HepG2 (cell line): ENCODE results near the gene PANK2. TPM values are rescaled to one million over a fixed set of nuclear protein-coding genes. Genes with fewer than 3 reads are reported as not detected.

Experiments
- ATAC-seq: fragments of 200-7000 bp; cut with Tn5 transposase; 3 replicates; pipeline ENCODE4 v1.9.1; 2020; ENCODE audit warnings: mild to moderate bottlenecking, moderate library complexity
- BruUV-seq: library from RNA; stranded (reverse); fragments of 400-500 nt; replicated peaks from 2 replicates; lab custom pipeline; 2021; lab: Mats Ljungman, UMichigan
- CTCF ChIA-PET: fragments of 300-600 bp; formaldehyde crosslinking; extraction: SDS; loops from one replicate; lab custom pipeline; 2021; ENCODE audit warnings: low total read pairs, inconsistent platforms, low intra/inter-chr PET ratio; lab: Yijun Ruan, JAX
- POLR2A ChIA-PET: fragments of 350-600 bp; sonication (Branson Sonifier 250); formaldehyde crosslinking; loops from one replicate; lab custom pipeline; 2020; ENCODE audit warnings: antibody characterized with exemption, inconsistent platforms; lab: Yijun Ruan, JAX
- DNase-seq: peaks from one replicate; pipeline ENCODE4 v3.0.0-alpha.2; 2015; ENCODE audit warnings: low spot score
- FAIRE-seq: peaks from 3 replicates; lab custom pipeline; 2011; peaks lifted over from hg19 to GRCh38; lab: Jason Lieb, UNC
- H2AFZ ChIP-seq: one replicate; pipeline ENCODE4 v1.6.1; 2011; ENCODE audit warnings: low read length, inconsistent platforms
- H3K27ac ChIP-seq: fragments of 300-600 bp; 3 replicates; pipeline ENCODE4 v1.8.0; 2011; ENCODE audit warnings: mixed run types, mild to moderate bottlenecking, mixed read lengths, low read length, inconsistent platforms; ENCODE audit not compliant: insufficient read depth; ENCODE audit errors: extremely low read length
- H3K27me3 ChIP-seq, 2 experiments: fragments of 200-600 bp in 1 of 2; 2 replicates in 1 of 2; 3 replicates in 1 of 2; pipeline versions ENCODE4 v1.6.0 to v1.8.0; 2011; ENCODE audit warnings: low read length in 2 of 2, mild to moderate bottlenecking in 2 of 2, moderate library complexity in 2 of 2, inconsistent platforms in 1 of 2; ENCODE audit not compliant: insufficient read depth in 2 of 2, control insufficient read depth in 1 of 2
- H3K36me3 ChIP-seq, 2 experiments: fragments of 200-600 bp in 1 of 2; replicated peaks in 1 of 2; 2 replicates in 1 of 2; 3 replicates in 1 of 2; pipeline versions ENCODE4 v1.5.1 to v1.8.0; 2011; ENCODE audit warnings: low read length in 2 of 2, inconsistent platforms in 1 of 2; ENCODE audit not compliant: insufficient read depth in 2 of 2, control insufficient read depth in 1 of 2
- H3K4me1 ChIP-seq: 2 replicates; pipeline ENCODE4 v1.5.1; 2012; ENCODE audit warnings: low read length, inconsistent platforms; ENCODE audit not compliant: insufficient read depth
- H3K4me2 ChIP-seq: 2 replicates; pipeline ENCODE4 v1.6.0; 2011; ENCODE audit warnings: low read depth, low read length, inconsistent platforms
- H3K4me3 ChIP-seq, 3 experiments: fragments of 200-600 bp in 1 of 3; sonication (generic), shearing (Covaris generic) in 1 of 3; replicated peaks in 1 of 3; 2 replicates each; pipeline ENCODE4 v1.5.1; 2011 to 2016; ENCODE audit warnings: low read length in 3 of 3, inconsistent platforms in 2 of 3, low read depth in 2 of 3, mild to moderate bottlenecking in 2 of 3, control low read depth in 1 of 3, mixed read lengths in 1 of 3; ENCODE audit not compliant: insufficient read depth in 1 of 3
- H3K79me2 ChIP-seq: one replicate; pipeline ENCODE4 v1.6.1; 2011; ENCODE audit warnings: low read length, inconsistent platforms; ENCODE audit not compliant: insufficient read depth
- H3K9ac ChIP-seq: 2 replicates; pipeline ENCODE4 v1.6.0; 2011; ENCODE audit warnings: mild to moderate bottlenecking, low read depth, low read length, inconsistent platforms; ENCODE audit not compliant: insufficient read depth
- H3K9me3 ChIP-seq: 2 replicates; pipeline ENCODE4 v1.5.1; 2012; ENCODE audit warnings: mild to moderate bottlenecking, low read length
- H4K20me1 ChIP-seq: 2 replicates; pipeline ENCODE4 v1.6.0; 2011; ENCODE audit warnings: inconsistent platforms, mild to moderate bottlenecking, low read length, moderate library complexity; ENCODE audit not compliant: insufficient read depth
- CSRNP1 ChIP-seq: sonication (generic); formaldehyde crosslinking; IDR thresholded peaks from 2 replicates; pipeline ENCODE4 v1.8.1; 2023; ENCODE audit warnings: mild to moderate bottlenecking, missing genetic modification reagents
- HDAC6 ChIP-seq: fragments of 200-600 bp; sonication (generic); IDR thresholded peaks from 2 replicates; pipeline ENCODE4 v1.7.0; 2017; ENCODE audit warnings: mild to moderate bottlenecking, antibody characterized with exemption, low read length, low read depth
- IKZF4 ChIP-seq: sonication (generic); formaldehyde crosslinking; IDR thresholded peaks from 2 replicates; pipeline ENCODE4 v1.5.1; 2020; ENCODE audit warnings: borderline replicate concordance, mild to moderate bottlenecking, low read depth, missing genetic modification reagents; ENCODE audit errors: not compliant biosample characterization
- NFE2L1 ChIP-seq: sonication (generic); formaldehyde crosslinking; IDR thresholded peaks from 2 replicates; pipeline ENCODE4 v1.4.0; 2020; ENCODE audit warnings: missing genetic modification reagents, mild to moderate bottlenecking, borderline replicate concordance
- PITX1 ChIP-seq: sonication (generic); formaldehyde crosslinking; IDR thresholded peaks from 2 replicates; pipeline ENCODE4 v1.5.1; 2020; ENCODE audit warnings: mild to moderate bottlenecking, missing genetic modification reagents
- SP1 ChIP-seq, 2 experiments: fragments of 450-650 bp in 1 of 2; sonication (generic) in 1 of 2; formaldehyde crosslinking in 1 of 2; IDR thresholded peaks; 2 replicates each; pipeline versions ENCODE4 v1.4.0 to v1.6.1; 2016 to 2020; ENCODE audit warnings: missing genetic modification reagents in 1 of 2
- TFDP2 ChIP-seq: sonication (generic); formaldehyde crosslinking; IDR thresholded peaks from 2 replicates; pipeline ENCODE4 v1.4.0; 2020; ENCODE audit warnings: missing genetic modification reagents
- UBTF ChIP-seq: sonication (generic); formaldehyde crosslinking; IDR thresholded peaks from 2 replicates; pipeline ENCODE4 v1.4.0; 2020; ENCODE audit warnings: mild to moderate bottlenecking, missing genetic modification reagents
- ZBTB33 ChIP-seq: sonication (generic); formaldehyde crosslinking; IDR thresholded peaks from 2 replicates; pipeline ENCODE4 v1.4.0; 2020; ENCODE audit warnings: missing genetic modification reagents
- ZC3H4 ChIP-seq: sonication (generic); formaldehyde crosslinking; IDR thresholded peaks from 2 replicates; pipeline ENCODE4 v1.4.0; 2020; ENCODE audit warnings: missing genetic modification reagents, borderline replicate concordance
- ZNF451 ChIP-seq: sonication (generic); formaldehyde crosslinking; IDR thresholded peaks from 2 replicates; pipeline ENCODE4 v1.5.0; 2020; ENCODE audit warnings: mild to moderate bottlenecking, missing genetic modification reagents
- ZNF614 ChIP-seq: IDR thresholded peaks from 2 replicates; pipeline ENCODE4 v1.6.1; 2018; ENCODE audit warnings: missing biosample characterization, missing genetic modification reagents, inconsistent platforms, borderline replicate concordance
- ZNF770 ChIP-seq: sonication (generic); formaldehyde crosslinking; IDR thresholded peaks from 2 replicates; pipeline ENCODE4 v1.5.0; 2020; ENCODE audit warnings: mild to moderate bottlenecking, missing genetic modification reagents
- WGBS: methylation state at CpG from one replicate; pipeline ENCODE4 v1.1.6; 2017; ENCODE audit warnings: low lambda C conversion rate; 5-methylcytosine and 5-hydroxymethylcytosine counted together
- in situ Hi-C: cut with HindIII; loops from 2 replicates; pipeline ENCODE4 v1.10.0; 2017; ENCODE audit warnings: low pct_unique_long_range_greater_than_20kb; ENCODE audit not compliant: extremely low pct_ligation_motif_present
- intact Hi-C: fragments of 100-400 bp; cut with micrococcal nuclease; formaldehyde crosslinking; loops from one replicate; pipeline ENCODE4 v1.10.0; 2022; ENCODE audit not compliant: unreplicated experiment
- polyA plus RNA-seq, 8 experiments: library from polyadenylated mRNA; depleted of rRNA in 3 of 8; stranded (reverse) in 7 of 8; unstranded in 1 of 8; fragments of >200 nt; fragmentation: Illumina TruSeq in 4 of 8; extraction: Trizol in 4 of 8; gene quantifications; 2 replicates each; pipeline versions ENCODE4 v1.2.1 to v1.2.3, GENCODE V29; 2011 to 2016; ENCODE audit warnings: low read depth in 4 of 8, missing spikeins in 1 of 8, mixed read lengths in 1 of 8; ENCODE audit not compliant: insufficient read depth in 1 of 8
- total RNA-seq, 5 experiments: library from RNA; depleted of rRNA; stranded (reverse); fragments of >200 nt; fragmentation: Illumina TruSeq; extraction: Trizol; gene quantifications; 2 replicates each; pipeline ENCODE4 v1.2.3, GENCODE V29; 2016; ENCODE audit warnings: low read depth in 1 of 5

PANK2 gene
- total and polyA plus RNA-seq, 2 of the 13 experiments (the other 11 are each of a cell fraction or from before 2014, with no cell fraction given) = 39.2 to 123 TPM

GRCh38 chr20:3858689-3859088 lies 30.5 kb upstream of the PANK2 start:
- Histone ChIP-seq H3K79me2 (no peaks in the 10 kb centered on the region), H3K27ac (no peak overlapping the region), H2AFZ (no peak overlapping the region), H3K9me3 (no peaks in the 10 kb centered on the region), H3K4me1 (peaks cover 20% of the 10 kb centered on the region), H3K4me2 (no peak overlapping the region), H3K36me3 (peaks cover 43 to 57% of the 10 kb centered on the region in 2 experiments), H3K27me3 (no peaks in the 10 kb centered on the region), H3K9ac (no peak overlapping the region), H4K20me1 (no peaks in the 10 kb centered on the region), H3K4me3 (no peak overlapping the region)
- no peak for DNase-seq
- intact Hi-C loops = no loop called here
- 96% methylated on average over 6 of the region's 6 CpGs for WGBS
- no TSS peak for BruUV-seq
- FAIRE-seq = no peak
- in situ Hi-C loops = no loop called here
- ATAC-seq = no peak
- ChIA-PET POLR2A (interaction anchor here (0.7 to 1.1 kb wide), 6 partner anchors 9 to 394 kb away, joined by 3 to 4 read pairs (median 4); partner anchors contain the start of genes AP5S1 and CENPB), CTCF (no interaction called here)
- TF ChIP-seq TFDP2 (CRISPR knock-in tag) (no peak), HDAC6 (no peak), SP1 (IDR thresholded peaks at IDR 0.05) (no peak), SP1 (CRISPR knock-in tag; IDR thresholded peaks at IDR 0.05) (no peak), ZNF614 (CRISPR knock-in tag) (no peak), PITX1 (CRISPR knock-in tag) (0 out of 2 replicates have a peak, but pooled peaks have one; percentile 27), ZC3H4 (CRISPR knock-in tag) (no peak), ZBTB33 (CRISPR knock-in tag) (peak; percentile 46; the same call in 1 of the 2 replicates), UBTF (CRISPR knock-in tag) (no peak), NFE2L1 (CRISPR knock-in tag) (no peak), ZNF770 (CRISPR knock-in tag) (peak; percentile 96), CSRNP1 (CRISPR knock-in tag) (no peak), IKZF4 (CRISPR knock-in tag) (no peak), ZNF451 (CRISPR knock-in tag) (no peak)
